ENCODE measurements around the gene INTS11.
A peak's percentile ranks its signal among the peaks of the same experiment; 100 is the strongest.

The INTS11 gene

GRCh38 chr1:1310109-1310385, 14.4 kb downstream of the INTS11 start:
- peak overlapping the region; percentile 99 for H3K27ac ChIP-seq
- TF ChIP-seq ZFX (IDR thresholded peaks at IDR 0.05) (no peak), CTCF (conservative IDR thresholded peaks at IDR 0.05) (no peak)

GRCh38 chr1:1309251-1310108, 15.0 kb downstream of the INTS11 start:
- peak overlapping the region; percentile 99 for H3K27ac ChIP-seq
- TF ChIP-seq CTCF (conservative IDR thresholded peaks at IDR 0.05) (no peak), ZFX (IDR thresholded peaks at IDR 0.05) (no peak)

- peak overlapping the region; percentile 99 for H3K27ac ChIP-seq
- TF ChIP-seq CTCF (conservative IDR thresholded peaks at IDR 0.05) (no peak), ZFX (IDR thresholded peaks at IDR 0.05) (peak; percentile 54; the same call in 1 of the 2 replicates)
These were observed 15.7 kb downstream of the INTS11 start for GRCh38 chr1:1308756-1309250.

GRCh38 chr1:1307923-1308755, 16.3 kb downstream of the INTS11 start, which contains the start of the genes ACAP3 and PUSL1:
Gene ACAP3, minus strand, starts transcription at chr1:1307930. Its CDS starts 115 bp downstream, at chr1:1307815.
Gene PUSL1, plus strand, starts transcription at chr1:1308597. Its CDS starts 47 bp downstream, at chr1:1308644.
- TF ChIP-seq CTCF (conservative IDR thresholded peaks at IDR 0.05) (no peak), ZFX (IDR thresholded peaks at IDR 0.05) (no peak)
- H3K27ac ChIP-seq: peak within 1 kb of the TSS; percentile 99

GRCh38 chr1:1307261-1307922, 17.1 kb downstream of the INTS11 start:
- TF ChIP-seq ZFX (IDR thresholded peaks at IDR 0.05) (peak; percentile 50), CTCF (conservative IDR thresholded peaks at IDR 0.05) (no peak)
- peak overlapping the region; percentile 99 for H3K27ac ChIP-seq

- no peak for TF ChIP-seq CTCF (conservative IDR thresholded peaks at IDR 0.05)
- no peak for TF ChIP-seq ZFX (IDR thresholded peaks at IDR 0.05)
- peak overlapping the region; percentile 99 for H3K27ac ChIP-seq
These were observed 17.7 kb downstream of the INTS11 start for GRCh38 chr1:1306661-1307260.
